Activated T-cell treated with anti-CD3 and anti-CD28 coated beads for 1 hour (primary cell): Measurements from ENCODE around the gene PDE8A.

Experiments used
- DNase-seq: peaks from one replicate; pipeline ENCODE4 v3.0.0-alpha.2; 2020; ENCODE audit warnings: low read depth

Gene PDE8A

GRCh38 chr15:84981711-84982300 is at the start of gene PDE8A:
Gene PDE8A, plus strand, starts transcription at chr15:84981856. Its CDS starts 307 bp downstream, at chr15:84982163.
- DNase-seq: peak; percentile 35

GRCh38 chr15:84934942-84935729 is 46.5 kb upstream of the PDE8A start:
- no peak for DNase-seq

GRCh38 chr15:84937144-84937543 is 44.5 kb upstream of the PDE8A start:
- DNase-seq: no peak

- no peak for DNase-seq
These were observed 42.9 kb upstream of the PDE8A start for GRCh38 chr15:84938726-84939125.

GRCh38 chr15:84940399-84940798 is 41.3 kb upstream of the PDE8A start:
- no peak for DNase-seq

GRCh38 chr15:84942456-84942855 is 39.2 kb upstream of the PDE8A start:
- no peak for DNase-seq

GRCh38 chr15:84944311-84944710 is 37.3 kb upstream of the PDE8A start:
- DNase-seq: no peak

GRCh38 chr15:84944861-84945260 is 36.8 kb upstream of the PDE8A start:
- no peak for DNase-seq

- no peak for DNase-seq
These were observed 34.7 kb upstream of the PDE8A start for GRCh38 chr15:84946772-84947489.

- DNase-seq: no peak
These were observed 33.5 kb upstream of the PDE8A start for GRCh38 chr15:84947947-84948830.

GRCh38 chr15:84949043-84949442 is 32.6 kb upstream of the PDE8A start:
- DNase-seq: no peak

- DNase-seq: no peak
These were observed 31.6 kb upstream of the PDE8A start for GRCh38 chr15:84949845-84950569.

GRCh38 chr15:84950570-84951111 is 31.0 kb upstream of the PDE8A start:
- no peak for DNase-seq

- no peak for DNase-seq
These were observed 29.9 kb upstream of the PDE8A start for GRCh38 chr15:84951736-84952135.

- DNase-seq: no peak
These were observed 28.5 kb upstream of the PDE8A start for GRCh38 chr15:84953136-84953535.

- no peak for DNase-seq
These were observed 27.9 kb upstream of the PDE8A start for GRCh38 chr15:84953726-84954125.

GRCh38 chr15:84955089-84955848 is 26.4 kb upstream of the PDE8A start:
- DNase-seq: peak; percentile 27

GRCh38 chr15:84956199-84956598 is 25.5 kb upstream of the PDE8A start:
- no peak for DNase-seq

- no peak for DNase-seq
These were observed 21.1 kb upstream of the PDE8A start for GRCh38 chr15:84960391-84961113.

- no peak for DNase-seq
These were observed 20.6 kb upstream of the PDE8A start for GRCh38 chr15:84961114-84961452.
